HK-2 (cell line): ENCODE measurements around the gene VEZF1.

Experiments
- DNase-seq: peaks from one replicate; pipeline ENCODE4 v3.0.0-alpha.2; 2018; ENCODE audit not compliant: unreplicated experiment

VEZF1 gene

DNA sequence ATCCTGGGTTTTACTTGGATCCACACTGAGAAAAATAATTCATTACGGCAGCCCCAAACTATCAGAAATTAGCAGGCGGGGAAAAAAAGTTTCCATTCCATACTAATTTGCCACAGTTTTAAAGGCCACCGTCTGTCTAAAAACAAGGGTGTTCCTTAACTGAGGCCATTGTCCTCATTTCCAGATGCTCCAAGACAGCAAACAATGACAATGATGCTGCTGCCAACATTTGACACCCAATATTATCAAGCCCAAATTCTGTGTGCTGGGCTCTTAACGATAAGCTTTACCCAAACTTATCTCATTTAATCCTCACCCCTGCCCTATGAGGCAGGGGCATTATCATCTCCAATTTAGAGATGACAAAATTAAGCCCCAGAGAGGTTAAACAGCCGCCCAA is 59.1 kb downstream of the VEZF1 start:
- no peak for DNase-seq

DNA sequence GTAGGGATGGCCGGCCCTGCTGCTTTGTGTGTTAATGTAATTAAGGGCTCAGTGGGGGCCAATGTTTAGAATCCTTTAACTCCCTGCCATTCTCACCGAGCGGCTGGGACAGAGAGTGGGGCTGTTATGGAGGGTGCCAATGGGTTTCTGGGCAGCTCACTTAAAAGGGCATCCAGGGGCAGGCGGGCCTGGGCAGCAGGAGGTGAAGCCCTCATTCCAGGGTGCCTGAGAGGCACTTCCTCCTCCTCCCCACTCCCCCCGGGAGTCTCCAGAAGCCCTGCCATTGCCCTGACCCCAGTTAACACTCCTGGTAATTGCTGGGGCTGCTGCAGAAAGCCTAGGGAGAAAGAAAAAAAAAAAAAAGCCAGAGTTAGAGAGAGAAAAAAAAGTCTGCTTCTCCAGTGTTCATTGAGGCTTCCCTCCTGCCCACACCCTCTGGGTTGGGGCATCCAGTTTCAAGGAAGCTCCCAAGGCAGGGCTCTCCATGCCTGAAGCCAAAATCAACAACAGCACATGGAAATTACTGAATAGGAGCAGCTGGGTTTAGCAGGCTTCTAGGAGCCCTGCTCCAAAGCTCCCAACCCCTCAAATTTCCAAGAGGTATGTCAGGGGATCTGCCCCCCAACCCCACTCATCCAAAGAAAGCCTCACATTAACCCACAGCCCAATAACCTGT is 60.9 kb downstream of the VEZF1 start:
- DNase-seq, result no peak

DNA sequence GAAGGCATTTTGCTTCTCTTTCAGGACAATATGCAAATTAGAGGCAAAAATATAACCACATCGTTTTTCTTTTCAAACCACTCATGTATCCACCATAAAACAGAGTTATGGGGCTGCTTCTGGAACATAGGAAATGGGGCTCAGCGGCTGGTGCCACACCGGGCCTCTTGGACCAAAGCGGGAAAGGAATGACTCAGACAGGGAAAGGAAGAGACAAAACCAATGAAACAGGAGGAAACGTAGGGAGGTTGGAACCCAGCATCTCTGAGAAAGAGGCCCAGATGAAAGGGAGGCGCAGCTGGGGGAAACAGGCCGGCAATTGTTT is 61.4 kb downstream of the VEZF1 start:
- no peak for DNase-seq

DNA sequence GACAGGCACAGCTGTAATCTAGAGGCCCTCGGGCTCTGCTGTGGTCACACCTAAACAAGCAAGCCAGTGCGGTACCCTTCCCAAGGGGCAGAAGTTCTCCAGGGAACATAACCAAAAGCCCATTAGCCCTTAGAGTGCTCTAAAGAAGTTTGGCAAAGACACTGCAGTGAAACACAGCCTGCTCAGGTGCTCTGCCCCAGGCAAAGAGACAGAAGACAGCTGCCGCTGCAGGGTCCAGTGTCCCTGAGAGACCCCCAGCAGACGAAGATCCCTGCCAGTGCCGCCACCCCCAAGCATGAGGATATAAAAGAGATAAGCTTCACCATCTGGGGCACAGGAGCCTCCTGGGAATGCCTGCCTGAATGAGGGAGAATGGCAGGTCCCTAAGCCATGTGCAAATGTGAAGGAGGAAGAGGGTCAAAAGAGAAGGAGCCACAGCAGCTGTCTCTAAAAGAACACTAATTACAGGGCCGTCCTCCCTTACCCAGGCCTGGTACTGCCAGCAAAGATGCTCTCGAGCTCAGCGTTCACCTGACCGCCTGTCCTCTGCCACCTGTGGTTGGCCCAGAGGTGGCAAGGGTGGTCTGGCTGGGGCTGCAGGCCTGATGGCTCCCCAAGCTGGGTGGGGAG is 62.6 kb downstream of the VEZF1 start:
- DNase-seq, result no peak

DNA sequence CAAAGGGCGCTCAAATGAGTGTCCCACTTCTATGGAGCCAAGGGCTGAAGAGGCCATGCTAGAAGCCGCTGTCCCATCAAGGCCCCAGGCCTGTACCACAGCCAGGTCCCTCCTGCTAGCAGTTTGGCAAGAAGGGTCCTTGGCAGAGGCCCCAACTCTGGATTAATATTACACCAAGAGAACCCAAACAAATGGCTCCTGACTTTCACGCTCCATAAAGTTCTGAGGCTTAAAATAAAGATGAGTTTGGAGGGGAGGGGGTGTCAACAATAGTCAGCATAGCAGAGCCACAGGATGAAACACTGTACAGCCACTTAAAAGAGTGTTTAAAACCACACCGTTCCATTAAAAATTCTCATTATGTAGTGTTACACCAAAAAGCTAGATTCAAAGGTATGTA is 63.4 kb downstream of the VEZF1 start:
- DNase-seq, result peak; percentile 47
